Neural crest cell (in vitro differentiated cells): ENCODE data around the gene PON3. TPM values are rescaled to one million over a fixed set of nuclear protein-coding genes. Genes with fewer than 3 reads are reported as not detected.

ENCODE experiments used
- DNase-seq: peaks from one replicate; pipeline ENCODE4 v3.0.0; 2021; ENCODE audit warnings: low read depth, mixed read lengths, low spot score
- H3K27ac Mint-ChIP-seq: one replicate; pipeline ENCODE4 v1.8.0; 2021; ENCODE audit warnings: mild to moderate bottlenecking, mixed read lengths; ENCODE audit not compliant: unreplicated experiment
- H3K27me3 Mint-ChIP-seq: 2 replicates; pipeline ENCODE4 v1.8.0; 2021; ENCODE audit warnings: low read depth, mild to moderate bottlenecking, mixed read lengths
- H3K36me3 Mint-ChIP-seq: 2 replicates; pipeline ENCODE4 v1.8.0; 2021; ENCODE audit warnings: low read depth, mild to moderate bottlenecking, mixed read lengths
- H3K4me1 Mint-ChIP-seq: 2 replicates; pipeline ENCODE4 v1.8.0; 2021; ENCODE audit warnings: mixed read lengths
- H3K4me3 Mint-ChIP-seq: one replicate; pipeline ENCODE4 v1.8.0; 2021; ENCODE audit warnings: mild to moderate bottlenecking, mixed read lengths
- H3K9me3 Mint-ChIP-seq: 2 replicates; pipeline ENCODE4 v1.8.0; 2021; ENCODE audit warnings: mixed read lengths
- total RNA-seq: library from RNA; stranded (reverse); gene quantifications from 2 replicates; pipeline ENCODE4 v1.2.1, GENCODE V29; 2021
- TF ChIP-seq, protein P1 (sequence below): fragments of 200-600 bp; sonication (generic); conservative IDR thresholded peaks from 2 replicates; pipeline ENCODE4 v1.5.0; 2021; ENCODE audit warnings: antibody characterized with exemption, mild to moderate bottlenecking

The PON3 gene
- total RNA-seq, 1 donor from 2014 or later = not detected

DNA sequence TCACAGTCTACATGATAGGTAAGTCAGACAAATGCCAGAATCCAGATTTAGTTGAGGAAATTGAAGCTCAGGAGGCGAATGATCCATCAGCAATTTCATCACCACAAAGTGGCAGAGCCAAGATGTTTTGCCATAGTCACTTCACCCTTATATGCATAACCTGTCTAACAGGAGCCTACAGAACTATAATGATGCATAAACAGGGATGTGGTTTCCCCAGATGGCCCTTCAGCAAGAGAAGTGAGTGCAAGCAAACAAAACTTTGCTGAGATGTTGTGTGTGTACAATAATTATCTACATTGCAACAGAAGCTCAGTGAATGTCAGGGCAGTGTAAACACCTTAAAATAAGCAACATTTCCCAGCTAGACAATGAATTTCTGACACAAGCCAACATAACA, 28.6 kb downstream of the PON3 start:
- DNase-seq = no peak
- Mint-ChIP-seq H3K4me1 (no peaks in the 10 kb centered on the region), H3K36me3 (no peaks in the 10 kb centered on the region), H3K27me3 (no peaks in the 10 kb centered on the region), H3K4me3 (no peak overlapping the region), H3K27ac (no peak overlapping the region), H3K9me3 (no peaks in the 10 kb centered on the region)
- TF ChIP-seq, protein P1, sequence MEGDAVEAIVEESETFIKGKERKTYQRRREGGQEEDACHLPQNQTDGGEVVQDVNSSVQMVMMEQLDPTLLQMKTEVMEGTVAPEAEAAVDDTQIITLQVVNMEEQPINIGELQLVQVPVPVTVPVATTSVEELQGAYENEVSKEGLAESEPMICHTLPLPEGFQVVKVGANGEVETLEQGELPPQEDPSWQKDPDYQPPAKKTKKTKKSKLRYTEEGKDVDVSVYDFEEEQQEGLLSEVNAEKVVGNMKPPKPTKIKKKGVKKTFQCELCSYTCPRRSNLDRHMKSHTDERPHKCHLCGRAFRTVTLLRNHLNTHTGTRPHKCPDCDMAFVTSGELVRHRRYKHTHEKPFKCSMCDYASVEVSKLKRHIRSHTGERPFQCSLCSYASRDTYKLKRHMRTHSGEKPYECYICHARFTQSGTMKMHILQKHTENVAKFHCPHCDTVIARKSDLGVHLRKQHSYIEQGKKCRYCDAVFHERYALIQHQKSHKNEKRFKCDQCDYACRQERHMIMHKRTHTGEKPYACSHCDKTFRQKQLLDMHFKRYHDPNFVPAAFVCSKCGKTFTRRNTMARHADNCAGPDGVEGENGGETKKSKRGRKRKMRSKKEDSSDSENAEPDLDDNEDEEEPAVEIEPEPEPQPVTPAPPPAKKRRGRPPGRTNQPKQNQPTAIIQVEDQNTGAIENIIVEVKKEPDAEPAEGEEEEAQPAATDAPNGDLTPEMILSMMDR = no peak

DNA sequence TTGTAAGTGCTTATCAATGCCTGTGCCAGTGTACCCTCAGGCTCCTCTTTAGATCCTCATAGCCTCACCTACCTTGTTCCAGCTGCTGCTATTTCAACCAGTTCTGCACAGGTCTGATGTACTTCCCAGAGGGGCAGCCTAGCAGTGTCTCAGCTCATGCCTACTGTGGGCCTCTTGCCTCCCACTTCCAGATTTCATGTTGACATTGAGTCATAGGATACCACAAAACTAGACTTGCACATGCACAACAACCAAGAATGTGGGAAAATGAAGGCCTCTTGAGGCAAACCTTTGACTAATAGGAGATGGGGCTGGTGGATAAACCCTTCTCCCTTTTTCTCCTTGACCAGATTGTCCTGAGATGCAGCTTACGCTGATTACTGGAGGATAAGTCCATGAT, 31.0 kb downstream of the PON3 start:
- H3K27me3 Mint-ChIP-seq = no peaks in the 10 kb centered on the region
- TF ChIP-seq, protein P1 = no peak
- H3K4me3 Mint-ChIP-seq = no peak overlapping the region
- H3K36me3 Mint-ChIP-seq = no peaks in the 10 kb centered on the region
- H3K4me1 Mint-ChIP-seq = no peaks in the 10 kb centered on the region
- no peak overlapping the region for H3K27ac Mint-ChIP-seq
- H3K9me3 Mint-ChIP-seq = no peaks in the 10 kb centered on the region
- no peak for DNase-seq

DNA sequence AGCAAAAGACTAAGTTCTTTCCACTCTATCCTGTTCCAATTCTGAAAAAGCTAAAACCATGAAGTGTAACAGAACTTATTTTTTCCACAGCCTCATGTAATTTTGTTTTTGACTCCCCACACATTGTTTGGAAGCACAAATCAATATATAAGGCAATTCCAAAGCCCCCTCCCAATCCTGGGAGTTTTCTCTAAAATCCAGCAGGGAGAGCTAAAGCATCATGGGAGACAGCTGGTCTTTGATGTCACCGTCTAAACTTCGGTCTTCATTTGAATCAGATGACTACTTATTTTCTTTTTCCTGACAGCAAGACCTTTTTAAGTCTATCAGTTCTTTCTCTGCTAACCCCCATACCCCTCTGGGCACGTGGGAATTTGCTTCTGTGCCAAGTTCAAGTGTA, 38.6 kb downstream of the PON3 start:
- DNase-seq = no peak
- Mint-ChIP-seq H3K4me1 (no peaks in the 10 kb centered on the region), H3K27ac (peak overlapping the region; percentile 35), H3K4me3 (no peak overlapping the region), H3K27me3 (no peaks in the 10 kb centered on the region), H3K9me3 (peaks cover 4% of the 10 kb centered on the region), H3K36me3 (no peaks in the 10 kb centered on the region)
- TF ChIP-seq, protein P1 = peak; percentile 12

DNA sequence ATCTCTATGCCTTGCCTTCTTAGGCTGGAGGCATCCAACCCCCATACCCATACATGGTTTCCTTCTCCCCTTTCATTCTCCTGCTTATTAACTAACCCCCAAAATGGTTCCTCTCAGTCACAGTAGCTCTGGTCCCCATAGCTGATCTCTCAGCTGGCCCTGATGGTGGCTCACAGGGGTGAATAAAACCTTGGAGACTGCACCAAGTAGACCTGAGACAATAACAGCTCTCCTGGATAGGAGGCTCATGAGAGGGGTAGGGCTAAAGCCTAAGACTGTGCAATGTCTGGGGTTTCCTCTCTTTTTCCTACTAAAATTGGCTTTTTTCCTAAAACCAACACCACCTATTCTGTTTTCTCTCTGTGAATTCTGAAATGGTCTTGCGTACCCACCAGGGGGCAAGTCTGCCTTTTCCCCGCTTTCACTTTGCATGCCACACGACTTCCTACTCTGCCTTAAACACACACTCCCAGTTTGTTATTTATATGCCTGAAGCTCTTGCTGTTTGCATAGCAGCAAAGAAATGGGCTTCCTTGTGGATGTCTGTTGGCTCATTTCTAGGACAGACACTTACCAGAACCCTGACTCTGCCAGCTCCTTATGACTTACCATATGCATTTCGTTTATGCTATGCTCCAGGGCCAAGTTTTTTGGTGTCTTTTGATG, 53.4 kb downstream of the PON3 start:
- Mint-ChIP-seq H3K4me3 (no peak overlapping the region), H3K9me3 (peaks cover 2% of the 10 kb centered on the region), H3K27me3 (no peaks in the 10 kb centered on the region), H3K4me1 (no peaks in the 10 kb centered on the region), H3K27ac (no peak overlapping the region), H3K36me3 (no peaks in the 10 kb centered on the region)
- no peak for DNase-seq
- TF ChIP-seq, protein P1 = peak; percentile 47

DNA sequence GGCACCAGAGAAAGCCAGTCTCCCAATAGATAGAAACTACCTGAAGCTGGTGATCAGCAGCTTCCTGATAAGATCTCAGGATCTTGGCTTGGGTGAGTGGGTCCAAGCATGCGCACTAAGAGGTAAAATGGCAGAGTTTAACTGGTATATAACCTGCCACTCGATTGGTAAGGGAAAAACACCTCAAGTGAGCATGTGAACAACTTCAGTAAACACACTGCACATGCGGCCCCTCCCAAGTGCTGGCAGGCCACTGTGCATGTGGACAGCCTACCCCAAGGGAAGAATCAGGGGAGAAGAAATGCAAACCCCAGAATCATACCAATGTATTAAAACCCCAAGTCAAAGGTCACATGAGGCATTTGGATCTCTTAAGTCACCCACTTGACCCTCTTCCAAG, 54.1 kb downstream of the PON3 start:
- TF ChIP-seq, protein P1 = no peak
- DNase-seq = no peak
- Mint-ChIP-seq H3K27ac (no peak overlapping the region), H3K9me3 (no peaks in the 10 kb centered on the region), H3K36me3 (no peaks in the 10 kb centered on the region), H3K4me1 (no peaks in the 10 kb centered on the region), H3K4me3 (no peak overlapping the region), H3K27me3 (no peaks in the 10 kb centered on the region)
